Endothelial cell of umbilical vein (primary cell): Measurements from ENCODE around the gene KRTAP10-5. TPM values are rescaled to one million over a fixed set of nuclear protein-coding genes. Genes with fewer than 3 reads are reported as not detected.

Experiments used
- BruUV-seq: library from RNA; stranded (reverse); fragments of 400-500 nt; replicated peaks from 2 replicates; lab custom pipeline; 2021; lab: Mats Ljungman, UMichigan
- CTCF ChIA-PET: fragments of 300-600, 350-600 bp; sonication (Branson Sonifier 250); formaldehyde crosslinking; loops from one replicate; lab custom pipeline; 2021; ENCODE audit warnings: antibody characterized with exemption, inconsistent platforms; lab: Charles Lee
- POLR2A ChIA-PET: fragments of 300-600, 350-600 bp; sonication (Branson Sonifier 250); formaldehyde crosslinking; loops from one replicate; lab custom pipeline; 2021; ENCODE audit warnings: antibody characterized with exemption, inconsistent platforms; lab: Charles Lee
- DNase-seq: peaks from one replicate; pipeline ENCODE4 v3.0.0-alpha.2; 2011; ENCODE audit warnings: low read depth, low spot score
- FAIRE-seq: peaks from 2 replicates; lab custom pipeline; 2011; peaks lifted over from hg19 to GRCh38; lab: Jason Lieb, UNC
- H2AFZ ChIP-seq: 2 replicates; pipeline ENCODE4 v1.6.0; 2012; ENCODE audit warnings: low read depth, low read length, control low read depth, inconsistent platforms
- H3K27ac ChIP-seq: 2 replicates; pipeline ENCODE4 v1.5.1; 2011; ENCODE audit warnings: low read depth, mild to moderate bottlenecking, control low read depth, low read length, moderate library complexity; ENCODE audit not compliant: insufficient read depth
- H3K27me3 ChIP-seq, 2 experiments: 2 replicates each; pipeline versions ENCODE4 v1.6.0 to v1.6.1; 2011; ENCODE audit warnings: low read length in 2 of 2, mixed read lengths in 1 of 2; ENCODE audit not compliant: control insufficient read depth in 2 of 2, insufficient read depth in 2 of 2
- H3K36me3 ChIP-seq, 2 experiments: 2 replicates in 1 of 2; 3 replicates in 1 of 2; pipeline ENCODE4 v1.5.1; 2011; ENCODE audit warnings: low read length in 2 of 2, mild to moderate bottlenecking in 1 of 2, moderate library complexity in 1 of 2; ENCODE audit not compliant: control insufficient read depth in 2 of 2, insufficient read depth in 2 of 2; ENCODE audit errors: extremely low read depth in 1 of 2
- H3K4me1 ChIP-seq: 3 replicates; pipeline ENCODE4 v1.5.1; 2011; ENCODE audit warnings: mild to moderate bottlenecking, low read length; ENCODE audit not compliant: control insufficient read depth, insufficient read depth; ENCODE audit errors: extremely low read depth
- H3K4me2 ChIP-seq: 2 replicates; pipeline ENCODE4 v1.6.1; 2011; ENCODE audit warnings: low read length, control low read depth, mixed read lengths; ENCODE audit not compliant: insufficient read depth
- H3K4me3 ChIP-seq, 3 experiments: fragments of 200-600 bp in 1 of 3; sonication (generic), shearing (Covaris generic) in 1 of 3; replicated peaks in 1 of 3; 2 replicates each; pipeline ENCODE4 v1.5.1; 2011 to 2016; ENCODE audit warnings: control low read depth in 3 of 3, low read length in 3 of 3, mild to moderate bottlenecking in 2 of 3, inconsistent platforms in 1 of 3, low read depth in 1 of 3, moderate library complexity in 1 of 3; ENCODE audit not compliant: insufficient read depth in 1 of 3
- H3K79me2 ChIP-seq: 2 replicates; pipeline ENCODE4 v1.6.0; 2012; ENCODE audit warnings: low read length, inconsistent platforms; ENCODE audit not compliant: control insufficient read depth, insufficient read depth
- H3K9ac ChIP-seq: replicated peaks from 2 replicates; pipeline ENCODE3; 2011; ENCODE audit warnings: low read length, control low read depth; ENCODE audit not compliant: insufficient read depth; ENCODE audit errors: extremely low read depth
- H3K9me1 ChIP-seq: replicated peaks from 3 replicates; pipeline ENCODE4 v1.6.0; 2011; ENCODE audit warnings: mild to moderate bottlenecking, low read length; ENCODE audit not compliant: control insufficient read depth, insufficient read depth; ENCODE audit errors: extremely low read depth
- H3K9me3 ChIP-seq: replicated peaks from 2 replicates; pipeline ENCODE4 v1.5.1; 2012; ENCODE audit warnings: low read length, inconsistent platforms; ENCODE audit not compliant: control insufficient read depth, insufficient read depth
- H4K20me1 ChIP-seq: replicated peaks from 2 replicates; pipeline ENCODE3; 2011; ENCODE audit warnings: mild to moderate bottlenecking, low read length; ENCODE audit not compliant: control insufficient read depth, insufficient read depth; ENCODE audit errors: extremely low read depth
- EZH2 ChIP-seq: IDR thresholded peaks from 2 replicates; pipeline ENCODE4 v1.6.1; 2012; ENCODE audit warnings: borderline replicate concordance, low read depth, mild to moderate bottlenecking, moderate library complexity, low read length, inconsistent platforms; ENCODE audit not compliant: severe bottlenecking
- FOS ChIP-seq: IDR thresholded peaks from 2 replicates; pipeline ENCODE4 v1.6.1; 2011; ENCODE audit warnings: mild to moderate bottlenecking, low read length, moderate library complexity, borderline replicate concordance; ENCODE audit not compliant: insufficient read depth
- GATA2 ChIP-seq: IDR thresholded peaks from 2 replicates; pipeline ENCODE4 v1.7.0; 2011; ENCODE audit warnings: low read depth, mild to moderate bottlenecking, moderate library complexity, mixed read lengths, low read length; ENCODE audit not compliant: insufficient read length, insufficient read depth
- JUN ChIP-seq: IDR thresholded peaks from 2 replicates; pipeline ENCODE4 v1.6.1; 2011; ENCODE audit warnings: borderline replicate concordance, low read depth; ENCODE audit not compliant: insufficient read length, insufficient read depth
- MYC ChIP-seq: IDR thresholded peaks from one replicate; pipeline ENCODE4 v1.6.1; 2011; ENCODE audit warnings: mild to moderate bottlenecking, low read depth, low read length
- POLR2A ChIP-seq: IDR thresholded peaks from 2 replicates; pipeline ENCODE4 v1.6.1; 2012; ENCODE audit warnings: low read depth, mild to moderate bottlenecking, control low read depth, low read length
- POLR2AphosphoS5 ChIP-seq: IDR thresholded peaks from 2 replicates; pipeline ENCODE4 v1.6.1; 2012; ENCODE audit warnings: low read depth, mild to moderate bottlenecking, control low read depth, low read length, moderate library complexity; ENCODE audit not compliant: insufficient read depth
- dilution Hi-C: fragments of 300-500 bp; cut with MboI; formaldehyde crosslinking; loops from one replicate; pipeline ENCODE4 v1.15.0; 2019; ENCODE audit warnings: low sequenced_read_pairs; ENCODE audit not compliant: extremely low pct_ligation_motif_present
- intact Hi-C: fragments of 100-400 bp; cut with micrococcal nuclease; formaldehyde crosslinking; loops from one replicate; pipeline ENCODE4 v1.10.0; 2022
- polyA plus RNA-seq, 4 experiments: library from polyadenylated mRNA; depleted of rRNA in 3 of 4; stranded (reverse) in 3 of 4; unstranded in 1 of 4; fragments of >200 nt; gene quantifications; 2 replicates each; pipeline versions ENCODE4 v1.2.1 to v1.2.3, GENCODE V29; 2011 to 2012; ENCODE audit warnings: missing spikeins in 1 of 4
- total RNA-seq: library from RNA; stranded (reverse); gene quantifications from 2 replicates; pipeline ENCODE4 v1.2.3, GENCODE V29; 2021
- TF ChIP-seq, protein P1 (sequence below), 2 donors: IDR thresholded peaks; 1 replicate in 1 of 2; 2 replicates in 1 of 2; pipeline ENCODE4 v1.5.1; 2011; ENCODE audit warnings: low read length in 2 of 2, mild to moderate bottlenecking in 2 of 2, moderate library complexity in 2 of 2, control low read depth in 1 of 2, inconsistent platforms in 1 of 2, low read depth in 1 of 2; ENCODE audit not compliant: insufficient read depth in 1 of 2; ENCODE audit errors: extremely low read depth in 1 of 2
- TF ChIP-seq, protein P2 (sequence below): IDR thresholded peaks from 2 replicates; pipeline ENCODE4 v1.6.1; 2011; ENCODE audit not compliant: insufficient read depth, insufficient read length

The KRTAP10-5 gene
- total and polyA plus RNA-seq, 2 donors (not counting 3 experiments of a cell fraction or from before 2014, with no cell fraction given) = not detected

DNA sequence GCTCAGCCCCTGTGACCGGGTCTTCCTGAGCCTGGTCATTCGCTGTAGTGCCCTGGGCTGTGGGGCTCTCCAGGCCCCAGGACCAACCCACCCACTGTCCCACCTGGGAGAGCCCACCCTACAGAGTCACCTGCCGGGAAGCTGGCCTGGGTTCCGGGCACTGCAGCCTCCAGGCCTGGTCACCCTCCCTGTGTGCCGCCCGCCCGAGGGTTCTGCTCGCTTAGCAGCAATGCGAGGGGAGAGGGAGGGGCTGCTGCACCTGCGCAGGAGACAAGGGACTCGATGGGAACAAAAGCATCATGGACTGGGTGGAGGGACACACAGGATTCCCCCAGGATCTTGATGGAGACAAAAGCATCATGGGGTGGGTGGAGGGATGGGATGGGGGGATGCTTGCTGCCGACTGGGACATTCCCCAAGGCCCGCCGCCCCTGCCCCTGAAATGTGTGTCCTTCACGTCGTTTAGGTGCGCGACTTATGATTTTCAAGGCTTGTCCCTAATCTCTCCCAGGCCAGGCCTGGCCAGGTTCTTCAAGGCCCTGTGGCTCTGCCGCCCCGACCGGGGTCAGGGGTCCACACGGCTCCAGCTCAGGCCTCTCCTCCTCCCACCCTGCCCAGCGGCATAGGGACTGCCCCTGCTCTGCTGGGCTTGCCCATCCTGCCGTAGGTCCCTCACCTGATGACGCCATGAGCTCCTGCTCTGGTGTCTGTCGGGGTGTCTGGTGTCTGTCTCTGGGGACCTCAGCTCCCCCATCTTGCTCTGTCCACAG lies 33.2 kb upstream of the KRTAP10-5 start:
- CTCF ChIA-PET = no interaction called here
- no TSS peak for BruUV-seq
- Histone ChIP-seq H3K9me3 (peaks cover 5% of the 10 kb centered on the region), H3K4me2 (no peak overlapping the region), H3K4me1 (no peaks in the 10 kb centered on the region), H3K9me1 (no peaks in the 10 kb centered on the region), H3K27ac (no peak overlapping the region), H3K79me2 (no peaks in the 10 kb centered on the region), H3K9ac (no peak overlapping the region), H4K20me1 (no peaks in the 10 kb centered on the region), H3K27me3 (no peaks in the 10 kb centered on the region), H3K36me3 (no peaks in the 10 kb centered on the region), H3K4me3 (no peak overlapping the region), H2AFZ (no peak overlapping the region)
- intact Hi-C loops (no loop called here), dilution Hi-C loops (no loop called here)
- POLR2A ChIA-PET = no interaction called here
- no peak for FAIRE-seq
- no peak for DNase-seq
- no peak for TF ChIP-seq GATA2
- TF ChIP-seq MYC = no peak
- no peak for TF ChIP-seq EZH2
- no peak for TF ChIP-seq POLR2AphosphoS5
- TF ChIP-seq FOS = no peak
- no peak for TF ChIP-seq POLR2A
- TF ChIP-seq JUN = no peak
- TF ChIP-seq, protein P1, sequence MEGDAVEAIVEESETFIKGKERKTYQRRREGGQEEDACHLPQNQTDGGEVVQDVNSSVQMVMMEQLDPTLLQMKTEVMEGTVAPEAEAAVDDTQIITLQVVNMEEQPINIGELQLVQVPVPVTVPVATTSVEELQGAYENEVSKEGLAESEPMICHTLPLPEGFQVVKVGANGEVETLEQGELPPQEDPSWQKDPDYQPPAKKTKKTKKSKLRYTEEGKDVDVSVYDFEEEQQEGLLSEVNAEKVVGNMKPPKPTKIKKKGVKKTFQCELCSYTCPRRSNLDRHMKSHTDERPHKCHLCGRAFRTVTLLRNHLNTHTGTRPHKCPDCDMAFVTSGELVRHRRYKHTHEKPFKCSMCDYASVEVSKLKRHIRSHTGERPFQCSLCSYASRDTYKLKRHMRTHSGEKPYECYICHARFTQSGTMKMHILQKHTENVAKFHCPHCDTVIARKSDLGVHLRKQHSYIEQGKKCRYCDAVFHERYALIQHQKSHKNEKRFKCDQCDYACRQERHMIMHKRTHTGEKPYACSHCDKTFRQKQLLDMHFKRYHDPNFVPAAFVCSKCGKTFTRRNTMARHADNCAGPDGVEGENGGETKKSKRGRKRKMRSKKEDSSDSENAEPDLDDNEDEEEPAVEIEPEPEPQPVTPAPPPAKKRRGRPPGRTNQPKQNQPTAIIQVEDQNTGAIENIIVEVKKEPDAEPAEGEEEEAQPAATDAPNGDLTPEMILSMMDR (IDR thresholded peaks at IDR 0.05; ENCODE audit: extremely low read depth in 1 of 2, insufficient read depth in 1 of 2, low read depth in 1 of 2, low read length in 2 of 2) = no peak
- TF ChIP-seq, protein P2, sequence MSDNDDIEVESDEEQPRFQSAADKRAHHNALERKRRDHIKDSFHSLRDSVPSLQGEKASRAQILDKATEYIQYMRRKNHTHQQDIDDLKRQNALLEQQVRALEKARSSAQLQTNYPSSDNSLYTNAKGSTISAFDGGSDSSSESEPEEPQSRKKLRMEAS = no peak
